AML-193 (cell line): ENCODE measurements around the gene DUSP12.
A peak's percentile ranks its signal among the peaks of the same experiment; 100 is the strongest.
"Not testable (repeated sequence)": the region's sequence is repeated elsewhere in the genome, so short reads cannot be mapped to it uniquely, and the experiment has no call there.

Source experiments
- DNase-seq, 2 experiments: peaks; one replicate each; lab custom pipeline; 2025; lab: John Stamatoyannopoulos, UW

DUSP12 gene

DNA sequence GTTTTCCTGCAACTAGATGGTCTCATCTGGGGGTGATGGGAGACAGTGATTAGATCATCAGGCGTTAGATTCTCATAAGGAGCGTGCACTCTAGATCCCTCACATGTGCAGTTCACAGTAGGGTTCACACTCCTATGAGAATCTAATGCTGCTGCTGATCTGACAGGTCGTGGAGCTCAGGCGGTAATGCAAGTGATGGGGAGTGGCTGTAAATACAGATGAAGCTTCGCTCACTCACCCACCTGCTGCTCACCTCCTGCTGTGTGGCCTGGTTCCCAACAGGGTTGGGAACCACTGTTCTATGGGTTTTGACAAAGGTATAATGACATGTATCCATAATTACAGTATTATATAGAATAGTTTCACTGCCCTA, 20.1 kb downstream of the DUSP12 start:
- not testable (repeated sequence) for DNase-seq

DNA sequence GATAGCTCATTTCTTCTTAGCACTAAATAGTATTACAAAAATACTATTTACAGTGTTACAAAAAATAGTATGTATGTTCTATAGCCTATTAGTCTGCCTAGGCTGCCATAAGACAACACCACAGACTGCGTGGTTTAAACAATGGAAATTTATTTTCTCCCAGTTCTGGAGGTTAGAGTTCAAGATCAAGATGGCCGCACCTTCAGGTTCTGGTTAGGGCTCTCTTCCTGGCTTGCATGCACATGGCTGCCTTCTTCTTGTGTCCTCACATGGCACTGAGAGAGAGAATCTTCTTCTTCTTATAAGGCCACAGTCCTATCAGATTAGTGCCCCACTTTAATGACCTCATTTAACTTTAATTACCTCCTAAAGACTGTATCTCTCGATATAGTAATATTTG, 20.7 kb downstream of the DUSP12 start:
- no peak for DNase-seq

DNA sequence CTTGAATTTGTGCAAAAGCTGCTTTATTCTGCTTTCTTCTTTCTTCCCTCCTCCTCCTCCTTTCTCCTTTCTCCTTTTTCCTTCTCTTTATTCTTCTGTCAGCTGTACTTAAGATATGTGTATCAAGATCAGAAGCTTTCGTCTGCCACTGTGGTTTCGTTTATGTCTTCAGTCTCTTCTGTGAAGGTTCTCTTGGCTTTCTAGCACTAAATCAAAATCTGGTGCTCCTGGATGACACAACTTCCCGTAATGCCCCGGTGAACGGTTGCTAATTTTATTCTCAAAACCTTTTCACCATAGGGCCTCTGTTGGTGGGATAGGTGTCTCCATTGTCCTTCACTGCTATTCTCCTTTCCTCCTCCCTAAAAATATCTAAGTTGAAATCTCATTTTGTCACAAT, 21.6 kb downstream of the DUSP12 start:
- DNase-seq, result no peak

DNA sequence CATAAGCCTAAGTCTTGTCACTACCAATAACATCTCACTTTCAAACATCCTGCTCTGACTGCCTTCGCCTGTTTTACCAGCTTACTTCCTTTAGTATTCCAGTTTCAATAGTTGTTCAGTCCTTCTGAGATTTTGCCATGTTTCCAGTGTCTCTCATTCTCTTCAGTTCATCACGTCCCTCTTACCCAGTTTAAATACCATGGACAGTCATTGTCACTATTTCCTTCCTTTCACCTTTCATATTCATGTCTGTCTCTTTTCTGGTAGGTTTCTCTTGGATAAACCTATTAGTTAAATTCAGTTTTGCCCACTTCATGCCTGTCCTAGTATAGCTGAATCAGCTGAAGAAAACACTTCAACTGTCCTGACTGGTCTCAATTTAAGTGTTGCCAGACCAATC, 22.4 kb downstream of the DUSP12 start:
- no peak for DNase-seq

DNA sequence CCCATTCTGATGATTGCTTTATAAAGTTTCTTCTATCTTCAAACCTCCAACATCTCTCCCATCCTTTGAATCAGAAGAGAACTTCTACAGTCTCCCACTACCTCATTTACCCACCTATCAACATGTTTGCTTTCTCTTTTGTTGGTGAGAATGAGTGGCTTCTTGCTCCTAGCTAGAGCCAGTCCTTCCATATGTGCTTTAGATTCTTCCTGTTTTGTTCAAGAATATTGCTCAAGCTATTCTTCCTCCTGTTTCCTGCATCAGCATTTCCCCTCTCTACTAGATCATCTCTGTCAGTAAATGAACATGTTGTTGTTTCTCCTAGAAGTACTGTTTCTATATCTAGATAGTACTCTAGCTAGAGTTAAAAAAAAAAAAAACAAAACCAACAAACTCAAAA, 22.8 kb downstream of the DUSP12 start:
- peak; percentile 60 to 78 for DNase-seq

DNA sequence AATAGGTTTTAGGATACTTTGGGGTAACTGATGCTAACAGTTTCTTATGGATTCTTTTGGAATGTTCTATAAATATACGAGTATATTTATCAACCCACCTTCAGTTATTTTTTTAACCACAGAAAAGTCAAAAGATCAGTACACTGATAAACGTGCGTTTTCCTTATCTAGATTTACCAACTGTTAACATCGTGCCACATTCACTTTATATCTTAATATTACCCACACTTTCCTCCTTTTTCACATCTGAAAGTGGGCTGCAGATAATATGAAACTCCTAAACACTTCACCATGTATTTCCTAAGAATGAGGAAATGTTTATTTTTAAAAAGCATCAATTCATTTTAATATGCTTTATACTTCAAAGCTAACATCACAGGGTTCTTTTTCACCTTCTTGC, 24.2 kb downstream of the DUSP12 start:
- no peak for DNase-seq

DNA sequence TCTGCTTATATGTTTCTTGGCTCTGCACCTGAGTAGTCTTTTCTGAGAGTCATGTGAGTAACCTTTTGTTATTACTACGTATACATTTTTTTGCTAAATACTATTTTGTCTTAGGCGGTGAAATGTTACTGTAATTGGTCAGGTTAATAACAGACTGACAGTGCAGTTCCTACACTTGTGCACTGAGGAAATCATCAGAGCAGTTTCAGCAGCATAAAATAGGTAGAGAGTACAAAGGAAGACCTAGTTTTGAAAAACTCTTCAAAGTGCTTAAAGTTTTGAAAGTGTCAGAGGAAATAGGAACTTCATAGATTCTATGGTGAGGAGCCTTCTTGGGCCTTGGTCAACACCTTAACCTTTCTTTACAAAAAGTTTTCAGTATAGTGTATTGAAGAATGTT, 27.7 kb downstream of the DUSP12 start:
- no peak for DNase-seq

DNA sequence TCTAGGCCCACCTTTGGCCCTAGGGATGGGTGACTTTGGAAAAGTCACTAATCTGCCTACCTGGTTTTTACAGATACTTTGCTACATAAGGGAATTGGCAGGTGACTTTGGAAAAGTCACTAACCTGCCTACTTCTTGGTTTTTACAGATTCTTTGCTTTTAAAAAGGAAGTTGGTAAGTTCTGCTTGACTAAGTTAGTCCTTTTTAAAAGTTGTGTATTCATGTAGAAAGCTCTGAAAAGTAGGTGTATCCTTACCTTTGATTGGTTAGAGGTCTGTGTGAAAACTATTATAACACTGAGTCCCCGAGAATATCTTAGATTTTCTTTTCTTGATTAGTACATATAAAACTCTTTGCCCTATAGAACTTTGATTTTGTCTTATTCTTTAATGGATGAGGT, 28.9 kb downstream of the DUSP12 start:
- DNase-seq, result no peak

DNA sequence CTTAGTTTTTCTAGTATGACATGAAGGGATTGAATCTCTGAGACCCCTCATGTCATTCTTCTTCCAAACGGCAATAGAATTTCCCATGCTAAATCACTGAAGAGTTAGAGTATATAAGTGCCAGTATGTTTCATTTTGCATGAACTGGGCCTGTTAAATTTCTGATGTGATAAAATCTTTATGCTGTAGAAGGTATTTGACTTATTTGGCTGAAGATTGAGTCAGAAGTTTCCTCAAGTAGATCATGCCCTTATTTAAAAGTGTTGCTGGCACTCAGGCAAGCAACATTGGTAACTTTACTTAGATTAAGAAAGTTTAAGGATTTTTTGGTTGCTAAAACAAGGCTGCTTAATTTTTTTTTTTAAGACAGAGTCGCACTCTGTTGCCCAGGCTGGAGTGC, 29.8 kb downstream of the DUSP12 start:
- DNase-seq, result no peak

DNA sequence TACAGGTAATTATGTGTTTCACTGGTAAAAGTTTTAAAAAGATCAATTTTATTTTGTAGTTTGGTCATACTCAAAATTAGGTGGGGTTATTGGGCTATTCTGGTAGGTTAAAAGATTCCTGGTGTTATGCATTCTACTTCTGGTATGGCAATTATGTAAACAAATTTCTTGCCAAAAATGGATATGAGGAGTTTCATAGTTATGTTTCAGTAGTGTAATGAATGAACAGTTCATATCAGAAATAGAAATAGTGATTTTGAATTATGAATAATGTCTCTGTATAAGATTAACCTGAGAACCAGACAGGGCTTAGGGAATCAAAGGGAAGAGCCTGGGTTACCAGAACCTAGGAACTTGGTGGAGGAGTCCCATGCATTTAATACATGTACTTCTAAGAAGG, 32.4 kb downstream of the DUSP12 start:
- DNase-seq, result no peak

DNA sequence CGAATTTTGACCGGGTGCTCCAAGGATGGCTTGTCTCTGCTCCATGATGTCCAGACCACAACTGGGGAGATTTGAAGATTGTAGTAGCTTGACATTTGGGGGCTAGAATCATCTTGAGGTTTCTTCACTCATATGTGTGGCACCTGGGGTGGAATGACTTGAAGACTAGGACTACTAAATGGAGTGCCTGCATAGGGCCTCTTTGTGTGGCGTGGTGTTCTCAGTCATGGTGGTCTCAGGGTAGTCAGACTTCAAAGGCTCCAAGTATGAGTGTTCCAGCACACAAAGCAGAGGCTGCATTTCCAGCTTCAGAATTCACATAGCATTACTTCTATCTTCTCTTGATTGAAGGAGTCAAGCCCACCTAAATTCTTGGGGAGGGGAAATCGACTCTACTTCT, 33.3 kb downstream of the DUSP12 start:
- DNase-seq, result no peak

DNA sequence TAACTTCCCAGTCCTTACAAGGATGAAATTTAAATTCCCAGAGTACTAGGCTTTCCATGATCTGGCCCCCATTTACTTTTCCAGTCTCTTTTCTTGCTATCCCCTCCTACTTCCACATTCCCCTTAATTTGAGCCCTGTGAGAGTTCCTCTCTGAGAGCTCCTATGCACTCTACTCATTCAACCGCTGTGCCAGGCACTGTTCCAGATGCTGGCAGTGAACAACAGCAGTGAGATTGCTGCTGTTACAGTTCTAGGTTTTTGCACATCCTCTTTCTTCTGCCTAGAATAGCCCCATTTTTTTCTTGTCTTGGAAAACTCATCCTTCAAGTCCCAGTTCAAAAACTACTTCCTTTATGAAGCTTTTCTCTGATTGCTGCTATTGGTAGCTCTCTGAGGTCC, 35.4 kb downstream of the DUSP12 start:
- no peak for DNase-seq

DNA sequence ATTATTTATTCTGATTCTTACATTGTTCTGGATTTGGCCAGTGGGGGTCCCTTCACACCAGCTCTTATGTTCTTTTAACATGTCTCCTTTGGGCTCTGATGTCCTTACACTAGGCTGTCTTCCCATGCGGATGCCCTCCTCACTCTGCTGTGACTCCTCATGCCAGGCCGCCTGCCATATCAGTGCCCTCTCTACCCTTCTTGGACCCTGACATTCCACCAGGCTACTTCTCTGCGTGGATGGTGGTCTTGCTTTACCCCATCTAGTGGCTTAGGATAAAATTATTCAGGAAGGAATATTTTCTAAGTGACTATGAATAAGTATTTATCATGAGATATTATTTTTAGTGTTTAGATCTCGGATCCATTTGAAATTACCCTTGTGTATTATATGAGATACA, 37.8 kb downstream of the DUSP12 start:
- no peak for DNase-seq

DNA sequence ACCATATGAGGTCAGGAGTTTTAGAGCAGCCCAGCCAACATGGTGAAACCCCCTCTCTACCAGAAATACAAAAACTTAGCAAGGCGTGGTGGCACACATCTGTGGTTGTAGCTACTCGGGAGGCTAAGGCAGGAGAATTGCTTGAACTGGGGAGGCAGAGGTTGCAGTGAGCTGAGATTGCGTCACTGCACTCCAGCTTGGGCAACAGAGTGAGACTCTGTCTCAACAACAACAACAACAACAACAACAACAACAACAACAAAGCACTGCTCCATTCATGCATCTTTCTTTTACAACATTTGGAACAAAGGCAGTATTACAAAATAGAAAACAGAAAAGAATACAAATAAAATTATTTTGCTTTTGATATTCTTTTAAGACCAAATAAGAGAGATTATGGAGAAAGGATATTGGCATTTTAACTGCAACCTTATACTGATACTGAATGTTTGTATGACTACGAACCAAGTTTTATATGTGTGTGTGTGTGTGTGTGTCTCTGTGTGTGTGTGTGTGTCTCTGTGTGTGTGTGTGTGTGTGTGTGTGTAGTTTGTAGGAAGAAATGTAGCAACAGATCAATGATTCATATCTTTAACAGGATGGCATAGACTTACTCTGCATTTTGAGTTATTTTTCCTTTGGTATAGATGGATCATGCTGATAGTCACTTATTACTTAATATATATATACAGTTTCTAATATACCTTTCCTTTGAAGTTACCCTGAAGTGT, 41.2 kb downstream of the DUSP12 start:
- no peak for DNase-seq

DNA sequence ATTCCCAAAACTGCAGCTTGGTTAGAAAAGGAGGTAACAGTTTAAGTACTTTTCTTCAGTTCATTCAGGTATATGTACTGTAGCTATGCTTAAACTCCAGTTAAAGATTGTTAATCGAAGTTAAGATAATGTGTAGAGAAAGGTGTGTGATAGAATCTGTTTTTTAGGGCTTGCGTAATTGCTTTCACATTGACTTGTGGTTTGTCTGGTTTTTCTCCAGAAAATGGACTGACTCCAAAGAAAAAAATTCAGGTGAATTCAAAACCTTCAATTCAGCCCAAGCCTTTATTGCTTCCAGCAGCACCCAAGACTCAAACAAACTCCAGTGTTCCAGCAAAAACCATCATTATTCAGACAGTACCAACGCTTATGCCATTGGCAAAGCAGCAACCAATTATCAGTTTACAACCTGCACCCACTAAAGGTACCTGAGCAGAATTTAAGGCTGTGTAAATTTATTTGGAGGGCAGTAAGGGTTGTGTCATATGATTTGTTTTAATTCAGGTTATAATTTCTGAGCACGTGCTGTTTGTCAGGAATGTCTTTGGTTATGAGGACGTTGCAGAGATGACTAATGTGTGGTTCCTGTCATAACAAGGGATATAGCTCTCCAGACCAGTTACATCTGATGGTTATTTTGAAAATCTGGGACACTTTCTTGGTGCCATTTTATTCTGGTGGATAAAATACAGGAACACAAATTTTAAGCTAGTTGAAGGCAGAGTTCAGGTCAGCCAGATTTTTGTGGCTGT, 42.5 kb downstream of the DUSP12 start:
- no peak for DNase-seq

DNA sequence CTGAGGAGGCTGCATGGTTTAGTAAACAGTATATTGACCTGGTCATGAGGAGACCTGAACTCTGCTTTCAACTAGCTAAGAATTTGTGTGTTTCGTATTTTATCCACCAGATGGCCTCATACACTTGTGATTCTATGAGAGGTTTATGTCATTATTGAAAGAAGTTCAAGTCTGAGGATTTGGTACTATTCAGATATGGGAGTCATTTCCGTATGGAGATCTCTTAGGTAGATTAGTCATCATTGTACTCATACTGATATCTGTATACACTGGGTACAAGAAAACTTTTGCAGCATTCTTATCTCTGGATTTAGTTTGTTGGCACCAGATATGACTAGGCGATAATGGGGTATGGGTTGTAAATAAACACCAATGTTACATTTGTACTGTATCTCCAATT, 43.2 kb downstream of the DUSP12 start:
- DNase-seq, result peak; percentile 56 to 74

DNA sequence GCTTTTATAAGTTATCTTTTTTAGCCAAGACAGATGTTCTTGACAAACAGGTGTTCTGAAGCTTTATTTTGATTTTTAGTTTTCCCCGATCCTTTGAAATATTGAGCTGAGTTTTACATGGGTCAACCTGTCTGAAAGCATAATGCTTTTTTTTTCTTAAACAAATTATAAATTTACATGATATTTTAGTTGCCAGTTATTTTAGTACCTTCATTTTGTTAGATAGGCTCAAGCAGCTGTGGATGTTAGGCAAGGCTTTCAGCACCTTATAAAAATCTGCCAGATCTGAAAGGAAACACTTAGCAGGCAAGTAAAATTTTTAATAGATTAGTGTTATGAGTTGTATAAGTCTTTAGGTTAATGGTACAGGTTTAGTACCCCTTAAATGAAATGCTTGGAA, 50.2 kb downstream of the DUSP12 start:
- DNase-seq, result no peak

DNA sequence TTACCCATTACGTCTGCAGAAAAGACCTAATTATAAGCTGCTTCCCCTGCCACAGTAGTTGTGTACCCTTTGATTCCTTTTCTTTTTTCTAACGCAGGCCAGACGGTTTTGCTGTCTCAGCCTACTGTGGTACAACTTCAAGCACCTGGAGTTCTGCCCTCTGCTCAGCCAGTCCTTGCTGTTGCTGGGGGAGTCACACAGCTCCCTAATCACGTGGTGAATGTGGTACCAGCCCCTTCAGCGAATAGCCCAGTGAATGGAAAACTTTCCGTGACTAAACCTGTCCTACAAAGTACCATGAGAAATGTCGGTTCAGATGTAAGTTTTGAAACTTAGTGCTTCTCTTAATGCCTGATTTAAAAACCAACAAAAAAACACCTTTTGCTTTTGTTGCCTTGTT, 52.4 kb downstream of the DUSP12 start:
- DNase-seq, result no peak

DNA sequence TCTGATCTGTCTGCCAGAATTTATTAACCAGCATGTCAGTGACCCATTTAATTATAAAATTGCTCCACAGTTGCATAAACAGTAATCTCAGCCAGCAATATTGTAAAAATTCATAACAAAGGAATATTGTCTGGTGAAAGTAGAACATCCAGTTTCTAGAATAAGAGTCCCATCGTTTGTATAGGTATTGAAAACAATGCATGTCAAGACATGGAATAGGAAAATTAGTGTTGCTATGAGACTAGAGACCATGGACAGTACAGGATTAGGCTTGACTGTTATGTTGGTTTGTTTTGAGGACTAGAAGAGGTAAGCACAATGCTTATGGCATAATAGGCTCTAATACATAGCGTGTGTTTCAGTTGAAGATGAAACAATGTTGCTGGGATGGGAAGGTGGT, 53.6 kb downstream of the DUSP12 start:
- no peak for DNase-seq

DNA sequence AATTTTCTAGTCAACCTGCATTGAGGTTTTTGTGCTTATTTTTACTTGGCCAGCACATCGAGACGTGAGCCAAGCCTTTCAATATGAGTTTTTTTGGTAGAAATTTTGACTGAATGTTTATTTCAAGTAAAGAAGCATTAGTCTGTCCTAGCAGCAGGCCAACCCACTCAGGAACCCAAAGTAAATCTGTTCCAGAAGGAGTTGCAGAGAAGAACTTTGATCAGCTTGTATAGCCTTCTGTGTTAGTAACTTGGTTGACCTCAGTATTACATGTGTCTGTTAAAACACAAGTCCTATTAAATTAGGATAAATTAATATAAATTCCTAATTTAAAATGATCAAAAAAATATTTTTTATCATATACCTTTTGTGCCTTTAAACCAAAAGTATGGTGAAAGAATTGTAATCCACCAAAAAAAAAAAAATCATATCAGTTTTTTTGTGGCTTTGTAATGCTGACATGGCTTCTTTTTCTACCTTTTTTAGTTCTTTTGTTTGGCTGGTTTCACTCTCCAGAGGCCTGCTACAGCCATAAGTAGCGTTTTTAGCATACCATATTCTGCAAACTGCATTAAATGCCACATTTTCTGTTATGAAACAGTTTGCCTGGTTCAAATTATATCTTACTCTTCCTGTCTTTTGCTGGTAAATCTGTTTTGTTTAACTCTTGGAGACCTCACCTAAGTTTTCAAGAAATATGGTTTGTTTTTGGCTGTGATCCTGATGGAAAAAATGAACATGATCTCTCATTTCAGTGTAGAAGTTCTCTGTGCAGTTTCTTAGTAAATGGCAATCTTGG, 56.0 kb downstream of the DUSP12 start:
- no peak for DNase-seq
